Naive thymus-derived CD4-positive, alpha-beta T cell (primary cell): Measurements from ENCODE around the gene DSE. TPM values are rescaled to one million over a fixed set of nuclear protein-coding genes. Genes with fewer than 3 reads are reported as not detected.

Source experiments
- ATAC-seq: fragments of 150-1000 bp; cut with Tn5 transposase; 2 replicates; pipeline ENCODE4 v1.10.0; 2021; ENCODE audit warnings: mild to moderate bottlenecking, moderate library complexity
- CTCF ChIA-PET: fragments of 350-600 bp; sonication (Branson Sonifier 250); formaldehyde crosslinking; loops from one replicate; lab custom pipeline; 2021; ENCODE audit warnings: antibody characterized with exemption; lab: Charles Lee
- POLR2A ChIA-PET: fragments of 350-600 bp; sonication (Branson Sonifier 250); formaldehyde crosslinking; loops from one replicate; lab custom pipeline; 2021; ENCODE audit warnings: antibody characterized with exemption, inconsistent platforms; lab: Charles Lee
- DNase-seq, 9 donors: peaks; one replicate each; pipeline versions ENCODE4 v3.0.0 to v3.0.0-alpha.2; 2020 to 2022; ENCODE audit warnings: mixed read lengths in 1 of 9
- H3K27ac ChIP-seq: one replicate; pipeline ENCODE4 v1.7.0; 2013; ENCODE audit warnings: mild to moderate bottlenecking, low read depth, low read length, moderate library complexity
- H3K27me3 ChIP-seq, 2 donors: one replicate each; pipeline ENCODE4 v1.7.0; 2013; ENCODE audit warnings: low read length in 2 of 2, mild to moderate bottlenecking in 2 of 2, moderate library complexity in 2 of 2; ENCODE audit not compliant: control insufficient read depth in 2 of 2, insufficient read depth in 2 of 2
- H3K36me3 ChIP-seq, 3 experiments: 1 replicate in 2 of 3; 2 replicates in 1 of 3; pipeline ENCODE4 v1.7.0; 2013; ENCODE audit warnings: low read length in 3 of 3, mild to moderate bottlenecking in 3 of 3, moderate library complexity in 1 of 3; ENCODE audit not compliant: insufficient read depth in 3 of 3, control insufficient read depth in 2 of 3
- H3K4me1 ChIP-seq, 2 donors: one replicate each; pipeline ENCODE4 v1.7.0; 2013; ENCODE audit warnings: low read length in 2 of 2, mild to moderate bottlenecking in 2 of 2, moderate library complexity in 1 of 2; ENCODE audit not compliant: control insufficient read depth in 2 of 2, insufficient read depth in 2 of 2
- H3K4me3 ChIP-seq: 2 replicates; pipeline ENCODE4 v1.7.0; 2013; ENCODE audit warnings: mild to moderate bottlenecking, low read length
- H3K9me3 ChIP-seq, 3 experiments: 1 replicate in 2 of 3; 2 replicates in 1 of 3; pipeline ENCODE4 v1.7.0; 2013; ENCODE audit warnings: low read length in 3 of 3; ENCODE audit not compliant: control insufficient read depth in 2 of 3
- H3K27ac Mint-ChIP-seq, 9 donors: one replicate each; pipeline ENCODE4 v1.8.0; 2020 to 2022; ENCODE audit warnings: mixed read lengths in 9 of 9, mild to moderate bottlenecking in 8 of 9, moderate library complexity in 5 of 9, inconsistent platforms in 2 of 9
- H3K27me3 Mint-ChIP-seq, 5 donors: one replicate each; pipeline ENCODE4 v1.8.0; 2021 to 2022; ENCODE audit warnings: mixed read lengths in 5 of 5, mild to moderate bottlenecking in 1 of 5
- H3K36me3 Mint-ChIP-seq, 5 donors: one replicate each; pipeline ENCODE4 v1.8.0; 2020 to 2022; ENCODE audit warnings: mixed read lengths in 5 of 5, mild to moderate bottlenecking in 3 of 5, inconsistent platforms in 1 of 5
- H3K4me1 Mint-ChIP-seq, 7 donors: one replicate each; pipeline ENCODE4 v1.8.0; 2020 to 2022; ENCODE audit warnings: mixed read lengths in 7 of 7, mild to moderate bottlenecking in 3 of 7, inconsistent platforms in 1 of 7
- H3K4me3 Mint-ChIP-seq, 10 donors: one replicate each; pipeline ENCODE4 v1.8.0; 2020 to 2022; ENCODE audit warnings: mild to moderate bottlenecking in 10 of 10, mixed read lengths in 10 of 10, moderate library complexity in 6 of 10, inconsistent platforms in 2 of 10
- H3K9me3 Mint-ChIP-seq, 11 donors: one replicate each; pipeline ENCODE4 v1.8.0; 2020 to 2022; ENCODE audit warnings: mixed read lengths in 11 of 11, mild to moderate bottlenecking in 4 of 11, inconsistent platforms in 1 of 11, moderate library complexity in 1 of 11
- intact Hi-C, 2 donors: fragments of 100-400 bp; cut with micrococcal nuclease; formaldehyde crosslinking; loops; one replicate each; pipeline ENCODE4 v1.15.1; 2023
- polyA plus RNA-seq, 2 donors: library from polyadenylated mRNA; unstranded; fragments of 300-500 nt; fragmentation: Illumina TruSeq; gene quantifications; one replicate each; pipeline ENCODE4 v1.2.3, GENCODE V29; 2021
- total RNA-seq, 6 experiments: library from RNA in 5 of 6; stranded (reverse) in 5 of 6; gene quantifications; 1 replicate in 5 of 6; 2 replicates in 1 of 6; pipeline ENCODE4 v1.2.3 and lab custom pipeline; 2021 to 2026

DSE gene
- total and polyA plus RNA-seq, 7 experiments from 2014 or later: 3.2 to 23.0 (median 7.2) TPM

DNA sequence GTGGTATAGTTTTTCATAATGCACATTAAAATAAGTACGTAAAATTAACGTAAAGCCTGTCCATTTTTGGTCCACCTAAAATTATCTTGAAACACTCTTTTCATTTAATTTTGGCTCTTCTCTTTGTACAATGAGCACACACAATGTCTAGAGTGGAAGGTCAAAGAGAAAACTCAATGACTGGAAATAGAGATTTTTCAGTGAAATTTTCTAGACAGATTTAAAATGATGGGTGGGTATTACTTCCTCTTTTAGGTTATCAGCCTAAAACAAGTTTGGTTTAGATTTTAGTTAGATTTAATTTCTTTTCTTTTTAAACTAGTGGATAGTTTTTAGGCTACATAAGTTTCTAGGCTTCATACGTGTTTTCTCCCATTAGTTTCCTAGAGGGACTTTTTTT is 24.9 kb downstream of the DSE start:
- H3K4me1 ChIP-seq: peaks cover 0 to 8% of the 10 kb centered on the region in 2 donors

DNA sequence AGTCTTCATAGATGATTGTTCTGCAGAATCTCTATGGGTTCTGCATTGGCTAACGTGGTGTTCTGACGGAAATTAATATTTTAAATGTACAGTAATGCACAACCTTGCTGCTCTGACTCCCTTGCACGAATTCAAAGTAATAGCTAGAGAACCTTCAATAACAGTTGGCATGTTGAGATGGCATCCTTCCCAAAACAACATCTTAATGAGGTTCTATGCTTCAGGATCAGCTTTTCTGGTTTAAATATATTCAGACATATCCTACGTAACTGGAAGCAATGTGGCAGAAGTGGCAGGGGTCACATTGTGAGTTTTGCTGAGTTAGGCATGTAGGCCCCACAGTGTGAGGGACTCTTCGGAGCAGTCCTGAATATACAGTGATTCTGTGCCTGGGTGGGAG is 25.7 kb downstream of the DSE start:
- H3K9me3 Mint-ChIP-seq: no peaks in the 10 kb centered on the region
- no peak overlapping the region for H3K4me3 ChIP-seq
- ChIA-PET CTCF (no interaction called here), POLR2A (no interaction called here)
- peaks cover 0 to 2% (median 0%) of the 10 kb centered on the region in 5 donors for H3K27me3 Mint-ChIP-seq
- H3K27ac Mint-ChIP-seq: no peak overlapping the region
- no peaks in the 10 kb centered on the region for H3K27me3 ChIP-seq
- H3K36me3 ChIP-seq: no peaks in the 10 kb centered on the region
- H3K4me3 Mint-ChIP-seq: no peak overlapping the region
- no peak overlapping the region for H3K27ac ChIP-seq
- no peak for DNase-seq
- peaks cover 5 to 20% (median 17%) of the 10 kb centered on the region in 7 donors for H3K4me1 Mint-ChIP-seq
- no peaks in the 10 kb centered on the region for H3K9me3 ChIP-seq
- intact Hi-C loops: no loop called here
- H3K36me3 Mint-ChIP-seq: peaks cover 0 to 9% (median 0%) of the 10 kb centered on the region in 5 donors
- H3K4me1 ChIP-seq: peaks cover 0 to 8% of the 10 kb centered on the region in 2 donors
- no peak for ATAC-seq

More for the DNA sequence above, 24.9 kb downstream of the DSE start:
- Mint-ChIP-seq H3K4me3 (no peak overlapping the region), H3K27me3 (peaks cover 0 to 2% (median 0%) of the 10 kb centered on the region in 5 donors), H3K36me3 (peaks cover 0 to 9% (median 0%) of the 10 kb centered on the region in 5 donors), H3K27ac (no peak overlapping the region), H3K9me3 (no peaks in the 10 kb centered on the region), H3K4me1 (peaks cover 5 to 22% (median 17%) of the 10 kb centered on the region in 7 donors)
- H3K27me3 ChIP-seq: no peaks in the 10 kb centered on the region
- no peak for DNase-seq
- no peaks in the 10 kb centered on the region for H3K9me3 ChIP-seq
- H3K36me3 ChIP-seq: no peaks in the 10 kb centered on the region
- H3K4me3 ChIP-seq: no peak overlapping the region
- ATAC-seq: no peak
- CTCF ChIA-PET: no interaction called here
- intact Hi-C loops: no loop called here
- no peak overlapping the region for H3K27ac ChIP-seq
- POLR2A ChIA-PET: no interaction called here

DNA sequence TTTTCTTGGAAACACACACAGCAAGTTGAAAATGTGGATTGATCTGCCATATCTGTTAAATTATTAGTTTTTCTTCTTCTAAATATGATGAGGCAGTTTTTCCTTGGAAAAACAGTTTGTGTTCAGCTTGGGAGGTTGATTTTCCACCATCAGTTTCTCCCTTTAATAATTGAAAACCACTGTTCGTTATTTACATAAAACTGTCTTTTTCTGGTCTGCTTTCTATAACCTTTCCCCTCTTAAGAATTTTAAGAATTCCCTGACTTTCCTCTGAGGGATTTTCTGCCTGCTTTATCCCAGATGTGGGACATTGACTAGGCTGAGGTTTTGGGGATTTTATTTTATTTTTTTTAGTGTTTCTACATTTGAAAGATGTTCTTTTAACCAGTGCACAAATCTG is 27.2 kb downstream of the DSE start:
- ChIA-PET POLR2A (no interaction called here), CTCF (no interaction called here)
- ATAC-seq (no peak), DNase-seq (no peak)
- Histone ChIP-seq H3K36me3 (no peaks in the 10 kb centered on the region), H3K27ac (no peak overlapping the region), H3K27me3 (no peaks in the 10 kb centered on the region), H3K4me3 (no peak overlapping the region), H3K4me1 (no peaks in the 10 kb centered on the region), H3K9me3 (no peaks in the 10 kb centered on the region)
- H3K4me3 Mint-ChIP-seq: no peak overlapping the region
- peaks cover 0 to 9% (median 0%) of the 10 kb centered on the region in 5 donors for H3K36me3 Mint-ChIP-seq
- no peaks in the 10 kb centered on the region for H3K9me3 Mint-ChIP-seq
- H3K27ac Mint-ChIP-seq: no peak overlapping the region
- intact Hi-C loops: no loop called here
- H3K4me1 Mint-ChIP-seq: peaks cover under 1 to 10% (median 7%) of the 10 kb centered on the region in 7 donors
- peaks cover 0 to 2% (median 0%) of the 10 kb centered on the region in 5 donors for H3K27me3 Mint-ChIP-seq

DNA sequence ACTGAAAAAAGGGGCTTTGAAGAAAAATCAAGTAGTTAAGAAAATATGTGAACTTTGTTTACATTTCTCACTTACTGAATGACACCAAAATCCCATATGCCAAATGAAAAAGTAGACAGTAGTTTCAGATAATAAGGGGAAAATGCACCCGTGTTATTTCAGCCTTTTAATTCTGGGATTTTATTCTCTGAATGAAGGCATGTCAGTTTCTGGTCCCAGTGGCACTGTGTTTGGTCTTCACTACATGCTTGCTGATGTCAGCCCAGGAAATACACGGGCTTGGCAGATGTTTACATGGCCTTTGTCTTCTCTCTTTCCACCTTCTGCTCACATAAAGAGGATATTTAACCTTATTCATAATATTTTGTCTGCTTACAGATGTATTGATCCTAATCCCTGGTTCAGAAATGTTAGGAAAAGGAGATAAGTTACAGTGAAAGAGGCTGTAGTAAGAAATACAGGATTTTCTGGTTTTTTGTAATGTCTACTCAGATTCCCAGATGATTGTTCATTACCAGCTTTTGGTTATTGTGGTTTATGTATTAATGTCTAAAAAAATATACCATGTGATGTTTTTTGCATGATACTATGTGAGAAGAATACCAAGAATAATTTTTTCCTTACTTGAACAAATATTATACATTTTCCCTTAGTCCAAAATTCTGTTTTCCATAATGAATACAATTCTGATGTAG is 27.7 kb downstream of the DSE start:
- CTCF ChIA-PET: no interaction called here
- H3K9me3 ChIP-seq: no peaks in the 10 kb centered on the region
- no peak overlapping the region for H3K4me3 Mint-ChIP-seq
- no peak for ATAC-seq
- no peak overlapping the region for H3K27ac Mint-ChIP-seq
- DNase-seq: no peak
- POLR2A ChIA-PET: no interaction called here
- no peak overlapping the region for H3K27ac ChIP-seq
- intact Hi-C loops: no loop called here
- no peaks in the 10 kb centered on the region for H3K36me3 ChIP-seq
- peaks cover 0 to 4% (median 1%) of the 10 kb centered on the region in 7 donors for H3K4me1 Mint-ChIP-seq
- peaks cover 0 to 9% (median 0%) of the 10 kb centered on the region in 5 donors for H3K36me3 Mint-ChIP-seq
- no peaks in the 10 kb centered on the region for H3K4me1 ChIP-seq
- H3K9me3 Mint-ChIP-seq: no peaks in the 10 kb centered on the region
- H3K4me3 ChIP-seq: no peak overlapping the region
- peaks cover 0 to 2% (median 0%) of the 10 kb centered on the region in 5 donors for H3K27me3 Mint-ChIP-seq
- H3K27me3 ChIP-seq: no peaks in the 10 kb centered on the region

DNA sequence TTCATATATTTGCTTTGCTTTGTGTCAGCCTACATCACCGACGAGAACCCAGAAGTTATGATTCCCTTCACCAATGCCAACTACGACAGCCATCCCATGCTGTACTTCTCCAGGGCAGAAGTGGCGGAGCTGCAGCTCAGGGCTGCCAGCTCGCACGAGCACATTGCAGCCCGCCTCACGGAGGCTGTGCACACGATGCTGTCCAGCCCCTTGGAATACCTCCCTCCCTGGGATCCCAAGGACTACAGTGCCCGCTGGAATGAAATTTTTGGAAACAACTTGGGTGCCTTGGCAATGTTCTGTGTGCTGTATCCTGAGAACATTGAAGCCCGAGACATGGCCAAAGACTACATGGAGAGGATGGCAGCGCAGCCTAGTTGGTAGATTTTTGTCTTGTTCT is 28.5 kb downstream of the DSE start:
- Histone ChIP-seq H3K27me3 (no peaks in the 10 kb centered on the region), H3K9me3 (no peaks in the 10 kb centered on the region), H3K36me3 (no peaks in the 10 kb centered on the region), H3K4me1 (no peaks in the 10 kb centered on the region), H3K4me3 (no peak overlapping the region), H3K27ac (no peak overlapping the region)
- DNase-seq (no peak), ATAC-seq (no peak)
- Mint-ChIP-seq H3K4me1 (peaks cover 0 to 2% (median 0%) of the 10 kb centered on the region in 7 donors), H3K27me3 (peaks cover 0 to 5% (median 0%) of the 10 kb centered on the region in 5 donors), H3K9me3 (no peaks in the 10 kb centered on the region), H3K27ac (no peak overlapping the region), H3K4me3 (no peak overlapping the region), H3K36me3 (peaks cover 0 to 9% (median 0%) of the 10 kb centered on the region in 5 donors)
- ChIA-PET CTCF (no interaction called here), POLR2A (no interaction called here)
- intact Hi-C loops: no loop called here

DNA sequence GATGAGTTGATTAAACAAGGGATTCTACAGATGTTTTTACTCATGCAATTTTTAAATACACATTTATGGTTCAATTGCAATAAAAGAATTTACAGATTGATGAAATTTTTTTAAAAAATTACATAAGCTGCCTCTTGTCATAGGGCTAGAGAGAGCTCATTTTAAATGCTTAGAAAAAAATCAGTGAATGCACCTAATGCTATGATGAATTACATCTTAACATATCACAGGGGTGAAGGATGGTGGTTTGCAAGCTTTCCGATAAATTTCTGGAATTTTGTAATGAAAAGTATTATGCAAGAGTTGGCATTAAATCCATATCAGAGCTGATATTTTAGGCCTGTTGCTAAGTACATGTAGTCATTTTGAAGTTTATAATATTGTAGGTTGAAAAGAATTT is 29.6 kb downstream of the DSE start:
- no peak for DNase-seq
- no peak for ATAC-seq
- H3K4me1 ChIP-seq: no peaks in the 10 kb centered on the region
- CTCF ChIA-PET: interaction anchor here (1.1 to 2.2 kb wide), 2 partner anchors 43 to 112 kb away, joined by 3 to 7 read pairs; no protein-coding TSS in a partner anchor
- H3K36me3 ChIP-seq: no peaks in the 10 kb centered on the region
- no peak overlapping the region for H3K27ac ChIP-seq
- H3K4me3 Mint-ChIP-seq: no peak overlapping the region
- no peak overlapping the region for H3K27ac Mint-ChIP-seq
- peaks cover 0 to 8% (median 1%) of the 10 kb centered on the region in 5 donors for H3K27me3 Mint-ChIP-seq
- no peak overlapping the region for H3K4me3 ChIP-seq
- peaks cover 0 to 2% (median 0%) of the 10 kb centered on the region in 7 donors for H3K4me1 Mint-ChIP-seq
- no peaks in the 10 kb centered on the region for H3K9me3 Mint-ChIP-seq
- H3K27me3 ChIP-seq: no peaks in the 10 kb centered on the region
- no peaks in the 10 kb centered on the region for H3K9me3 ChIP-seq
- POLR2A ChIA-PET: no interaction called here
- peaks cover 0 to 9% (median 0%) of the 10 kb centered on the region in 5 donors for H3K36me3 Mint-ChIP-seq
- intact Hi-C loops: no loop called here
